ENCODE results near the gene SLC10A3. TPM values are rescaled to one million over a fixed set of nuclear protein-coding genes. Genes with fewer than 3 reads are reported as not detected.

Gene SLC10A3
- total and polyA plus RNA-seq, 8 donors = 13.3 to 26.8 (median 18.6) TPM

DNA sequence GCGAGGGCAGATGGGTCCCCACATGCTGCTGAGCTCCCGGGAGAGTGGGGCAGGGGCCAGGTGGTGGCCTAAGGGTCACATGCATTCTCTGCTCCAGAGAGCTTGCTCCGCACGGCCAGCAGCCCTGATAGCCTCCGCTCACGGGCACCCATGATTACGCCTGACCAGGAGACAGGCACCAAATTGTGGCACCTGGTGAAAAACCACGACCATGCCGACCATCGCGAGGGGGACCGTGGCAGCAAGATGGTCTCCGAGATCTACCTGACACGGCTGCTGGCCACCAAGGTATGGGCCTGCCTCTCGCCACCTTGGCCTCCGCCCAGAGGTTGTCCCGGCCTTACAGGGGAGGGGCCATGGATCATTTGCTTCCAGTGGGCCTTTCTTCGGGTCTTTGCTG is 20.5 kb downstream of the SLC10A3 start:
- H3K27ac ChIP-seq = no peak overlapping the region

DNA sequence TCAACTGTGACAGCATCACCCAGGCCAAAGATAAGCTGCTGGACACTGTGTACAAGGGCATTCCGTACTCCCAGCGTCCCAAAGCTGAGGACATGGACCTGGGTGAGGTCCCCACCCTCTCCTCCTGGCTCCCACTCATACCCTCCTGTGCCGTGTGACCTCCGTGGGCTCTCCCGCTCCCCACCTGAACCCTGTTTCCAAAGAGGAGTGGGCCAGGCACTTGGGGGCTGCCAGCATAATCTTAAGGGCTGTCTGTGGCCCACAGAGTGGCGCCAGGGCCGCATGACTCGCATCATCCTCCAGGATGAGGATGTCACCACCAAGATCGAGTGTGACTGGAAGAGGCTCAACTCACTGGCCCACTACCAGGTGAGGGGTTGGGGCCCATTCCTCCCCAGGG is 21.3 kb downstream of the SLC10A3 start:
- no peak for TF ChIP-seq CTCF (IDR thresholded peaks at IDR 0.05)
- no peaks in the 10 kb centered on the region for H3K9me3 ChIP-seq
- ATAC-seq = no peak

More for the DNA sequence above, 20.5 kb downstream of the SLC10A3 start:
- no peaks in the 10 kb centered on the region for H3K4me1 ChIP-seq
- no peaks in the 10 kb centered on the region for H3K9me3 ChIP-seq
- peaks cover 0 to 74% of the 10 kb centered on the region in 2 donors for H3K36me3 ChIP-seq
- H3K4me3 ChIP-seq = no peak overlapping the region
- DNase-seq (no peak), ATAC-seq (no peak)
- H3K27me3 ChIP-seq = no peaks in the 10 kb centered on the region
- intact Hi-C loops (cut with DNase I) = no loop called here
- no peak for TF ChIP-seq CTCF (IDR thresholded peaks at IDR 0.05)

DNA sequence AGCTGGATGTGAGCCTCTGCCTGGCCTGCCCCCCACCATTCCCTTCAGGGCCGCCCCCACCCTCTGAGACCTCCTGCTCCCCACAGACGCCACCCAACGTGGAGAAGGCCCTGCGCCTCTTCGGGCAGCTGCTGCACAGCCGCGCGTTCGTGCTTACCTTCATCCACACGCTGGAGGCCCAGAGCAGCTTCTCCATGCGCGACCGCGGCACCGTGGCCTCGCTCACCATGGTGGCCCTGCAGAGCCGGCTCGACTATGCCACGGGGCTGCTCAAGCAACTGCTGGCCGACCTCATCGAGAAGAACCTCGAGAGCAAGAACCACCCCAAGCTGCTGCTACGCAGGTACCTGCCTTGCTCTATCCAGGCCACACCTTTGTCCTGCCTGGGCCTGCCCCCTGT is 22.2 kb downstream of the SLC10A3 start:
- intact Hi-C loops (cut with DNase I) = no loop called here
- H3K36me3 ChIP-seq = peaks cover 0 to 80% of the 10 kb centered on the region in 2 donors

More for the DNA sequence above, 21.3 kb downstream of the SLC10A3 start:
- no peaks in the 10 kb centered on the region for H3K27me3 ChIP-seq
- H3K36me3 ChIP-seq = peaks cover 0 to 80% of the 10 kb centered on the region in 2 donors
- DNase-seq = no peak
- no peaks in the 10 kb centered on the region for H3K4me1 ChIP-seq
- intact Hi-C loops (cut with DNase I) = no loop called here
- H3K4me3 ChIP-seq = no peak overlapping the region
- H3K27ac ChIP-seq = no peak overlapping the region

GRCh38 chrX:154467556-154467955 is 22.9 kb downstream of the SLC10A3 start:
- no peak overlapping the region for H3K27ac ChIP-seq
- no peak overlapping the region for H3K4me3 ChIP-seq
- H3K9me3 ChIP-seq = no peaks in the 10 kb centered on the region
- no peak for TF ChIP-seq CTCF (IDR thresholded peaks at IDR 0.05)
- no peaks in the 10 kb centered on the region for H3K27me3 ChIP-seq
- ATAC-seq = no peak
- intact Hi-C loops (cut with DNase I) = no loop called here
- no peaks in the 10 kb centered on the region for H3K4me1 ChIP-seq
- no peak for DNase-seq
- peaks cover 0 to 76% of the 10 kb centered on the region in 2 donors for H3K36me3 ChIP-seq

More for the DNA sequence above, 22.2 kb downstream of the SLC10A3 start:
- no peak for TF ChIP-seq CTCF (IDR thresholded peaks at IDR 0.05)
- Histone ChIP-seq H3K4me1 (no peaks in the 10 kb centered on the region), H3K9me3 (no peaks in the 10 kb centered on the region), H3K27me3 (no peaks in the 10 kb centered on the region), H3K27ac (no peak overlapping the region), H3K4me3 (no peak overlapping the region)
- DNase-seq = no peak
- no peak for ATAC-seq

- Histone ChIP-seq H3K4me1 (no peaks in the 10 kb centered on the region), H3K27ac (no peak overlapping the region), H3K9me3 (no peaks in the 10 kb centered on the region), H3K27me3 (no peaks in the 10 kb centered on the region), H3K36me3 (peaks cover 0 to 79% of the 10 kb centered on the region in 2 donors), H3K4me3 (no peak overlapping the region)
- DNase-seq (no peak), ATAC-seq (no peak)
- TF ChIP-seq CTCF (IDR thresholded peaks at IDR 0.05) = no peak
- intact Hi-C loops (cut with DNase I) = no loop called here
These were observed 23.5 kb downstream of the SLC10A3 start for GRCh38 chrX:154466907-154467306.

All from left lung (tissue), 10 donors.